ENCODE measurements around the gene GHR.

DNA sequence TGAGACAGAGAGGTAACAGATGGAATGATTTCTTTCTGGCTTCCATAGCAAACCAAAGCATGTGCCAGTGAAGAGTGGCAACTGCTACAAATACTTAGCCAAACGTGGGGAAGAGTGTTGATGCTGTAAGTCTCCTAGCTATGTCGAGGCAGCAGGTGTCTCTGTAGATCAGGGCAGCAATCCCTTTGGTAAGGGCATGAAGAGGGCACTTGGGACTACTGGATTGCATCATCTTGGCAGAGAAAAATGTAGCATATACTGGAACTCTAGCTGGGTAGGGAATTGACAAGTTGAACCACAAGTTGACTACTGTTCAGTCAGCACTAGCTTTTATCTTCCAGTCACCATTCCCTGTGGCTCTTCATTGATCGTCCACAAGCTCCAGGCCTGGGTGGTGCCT, 75.8 kb downstream of the GHR start:
- TF ChIP-seq, protein P1, sequence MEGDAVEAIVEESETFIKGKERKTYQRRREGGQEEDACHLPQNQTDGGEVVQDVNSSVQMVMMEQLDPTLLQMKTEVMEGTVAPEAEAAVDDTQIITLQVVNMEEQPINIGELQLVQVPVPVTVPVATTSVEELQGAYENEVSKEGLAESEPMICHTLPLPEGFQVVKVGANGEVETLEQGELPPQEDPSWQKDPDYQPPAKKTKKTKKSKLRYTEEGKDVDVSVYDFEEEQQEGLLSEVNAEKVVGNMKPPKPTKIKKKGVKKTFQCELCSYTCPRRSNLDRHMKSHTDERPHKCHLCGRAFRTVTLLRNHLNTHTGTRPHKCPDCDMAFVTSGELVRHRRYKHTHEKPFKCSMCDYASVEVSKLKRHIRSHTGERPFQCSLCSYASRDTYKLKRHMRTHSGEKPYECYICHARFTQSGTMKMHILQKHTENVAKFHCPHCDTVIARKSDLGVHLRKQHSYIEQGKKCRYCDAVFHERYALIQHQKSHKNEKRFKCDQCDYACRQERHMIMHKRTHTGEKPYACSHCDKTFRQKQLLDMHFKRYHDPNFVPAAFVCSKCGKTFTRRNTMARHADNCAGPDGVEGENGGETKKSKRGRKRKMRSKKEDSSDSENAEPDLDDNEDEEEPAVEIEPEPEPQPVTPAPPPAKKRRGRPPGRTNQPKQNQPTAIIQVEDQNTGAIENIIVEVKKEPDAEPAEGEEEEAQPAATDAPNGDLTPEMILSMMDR (optimal IDR thresholded peaks at IDR 0.05 in 1 of 3, IDR thresholded peaks at IDR 0.05 in 1 of 3, conservative IDR thresholded peaks at IDR 0.05 in 1 of 3; ENCODE audit: extremely low read depth in 1 of 3, insufficient read depth in 2 of 3, low read length in 3 of 3), result no peak
- TF ChIP-seq EZH2 (IDR thresholded peaks at IDR 0.05; ENCODE audit: low read length), result no peak
